Astrocyte of the hippocampus (primary cell): ENCODE data around the gene GMPS.
"Not testable (repeated sequence)": the region's sequence is repeated elsewhere in the genome, so short reads cannot be mapped to it uniquely, and the experiment has no call there.

ENCODE experiments used
- DNase-seq: peaks from one replicate; pipeline ENCODE4 v3.0.0; 2011; ENCODE audit warnings: low read depth, low spot score

GMPS gene

DNA sequence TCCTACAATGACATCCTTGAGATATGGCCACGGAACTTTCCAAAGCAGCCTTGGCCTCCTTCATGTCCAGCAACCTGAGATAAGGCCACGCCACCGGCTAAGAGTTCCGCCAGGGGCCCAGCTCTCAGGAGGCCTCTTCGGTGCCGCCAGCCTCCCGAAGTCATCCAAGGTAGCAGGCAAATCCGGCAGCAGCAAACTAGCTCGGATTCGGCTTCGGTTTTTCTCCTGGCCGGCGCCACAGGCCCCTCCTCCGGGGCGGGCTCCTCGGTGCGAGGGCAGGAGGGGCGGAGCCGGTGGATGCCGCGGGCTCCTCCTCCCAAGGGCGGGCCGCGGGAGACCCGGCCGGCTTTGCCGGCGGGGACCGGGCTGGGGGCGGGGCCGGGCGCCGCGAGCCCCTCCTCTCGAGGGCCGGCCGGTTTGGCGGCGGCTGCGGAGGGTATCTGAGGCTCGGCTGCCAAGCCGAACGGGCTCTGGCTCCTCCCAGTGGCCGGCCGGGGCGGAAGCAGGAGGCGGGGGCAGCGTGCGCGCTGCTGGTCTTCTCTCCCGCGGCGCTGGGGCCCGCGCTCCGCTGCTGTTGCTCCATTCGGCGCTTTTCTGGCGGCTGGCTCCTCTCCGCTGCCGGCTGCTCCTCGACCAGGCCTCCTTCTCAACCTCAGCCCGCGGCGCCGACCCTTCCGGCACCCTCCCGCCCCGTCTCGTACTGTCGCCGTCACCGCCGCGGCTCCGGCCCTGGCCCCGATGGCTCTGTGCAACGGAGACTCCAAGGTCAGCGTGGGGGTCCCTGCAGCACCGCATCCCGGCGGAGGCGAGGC is at the start of gene GMPS:
TSS of gene GMPS (plus strand) at position 518 of the 812 bp plus-strand sequence. CDS start at position 739, 221 bp downstream.
- peak; percentile 99 for DNase-seq

DNA sequence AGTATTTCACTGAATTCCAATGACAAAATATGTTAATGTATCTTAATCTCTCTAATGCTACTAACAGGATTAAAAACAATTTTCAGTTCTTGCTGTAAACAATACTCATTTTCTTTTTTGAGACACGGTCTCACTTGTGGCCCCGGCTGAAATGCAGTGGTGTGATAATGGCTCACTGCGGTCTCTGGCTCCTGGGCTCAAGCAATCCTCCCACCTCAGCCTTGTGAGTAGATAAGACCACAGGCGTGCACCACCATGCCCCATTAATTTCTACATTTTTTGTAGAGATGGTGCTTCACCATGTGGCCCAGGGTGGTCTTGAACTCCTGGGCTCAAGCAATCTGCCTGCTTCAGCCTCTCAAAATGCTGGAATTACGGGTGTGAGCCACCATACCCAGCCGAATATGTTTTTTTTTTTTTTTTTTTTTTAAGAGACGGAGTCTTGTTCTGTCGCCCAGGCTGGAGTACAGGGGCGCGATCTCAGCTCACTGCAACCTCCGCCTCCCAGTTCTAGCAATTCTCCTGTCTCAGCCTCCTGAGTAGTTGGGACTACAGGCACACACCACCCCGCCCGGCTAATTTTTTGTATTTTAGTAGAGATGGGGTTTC is 41.9 kb upstream of the GMPS start:
- not testable (repeated sequence) for DNase-seq

DNA sequence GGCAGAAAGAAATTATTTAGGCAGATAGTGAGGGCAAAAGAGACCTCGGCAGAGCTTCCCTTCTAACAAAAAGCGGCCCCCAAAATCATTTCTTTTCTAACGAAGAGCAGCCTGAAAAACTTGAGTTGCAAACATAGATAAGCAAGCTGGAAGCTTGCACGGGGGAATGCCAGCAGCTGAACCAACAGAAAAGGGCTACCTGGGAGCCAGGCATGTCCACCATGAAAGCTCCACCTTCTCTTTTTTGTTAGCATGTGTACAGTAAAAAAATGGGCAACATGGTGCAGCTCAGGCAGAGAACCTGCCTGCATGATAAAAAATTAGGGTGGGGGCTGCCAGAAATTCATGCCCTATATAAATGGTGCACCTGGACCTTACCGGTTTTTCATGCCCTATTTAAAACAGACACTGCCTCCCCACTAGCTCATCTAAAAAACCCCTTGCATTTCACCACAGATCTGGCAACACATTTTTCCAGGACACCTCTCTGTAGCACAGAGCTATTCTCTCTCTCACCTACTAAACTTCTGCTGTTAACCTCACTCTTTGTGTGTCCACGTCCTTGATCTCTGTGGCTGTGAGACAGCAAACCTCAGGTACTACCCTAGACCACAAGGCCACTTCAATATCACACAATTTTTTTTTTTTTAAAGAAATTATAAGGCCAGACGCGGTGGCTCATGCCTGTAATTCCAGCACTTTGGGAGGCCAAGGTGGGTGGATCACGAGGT is 34.9 kb upstream of the GMPS start:
- no peak for DNase-seq

DNA sequence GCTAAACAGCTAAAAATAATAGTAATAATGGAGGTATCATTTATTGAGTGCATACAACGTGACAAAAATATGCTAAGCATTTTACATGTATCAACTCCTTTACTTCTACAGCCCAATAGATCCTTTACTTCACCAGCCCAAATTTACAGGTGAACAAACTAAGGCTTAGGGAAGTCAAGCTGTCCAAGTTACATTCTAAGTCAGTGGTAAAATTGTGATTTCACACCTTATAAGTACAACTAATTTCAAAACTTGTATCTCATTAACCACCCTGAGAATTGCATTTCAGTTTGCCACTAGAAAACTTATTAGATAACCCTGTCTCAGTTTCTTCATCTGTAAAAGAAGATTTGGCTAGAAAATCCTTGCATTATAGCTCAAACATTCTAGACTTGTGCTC is 26.9 kb upstream of the GMPS start:
- no peak for DNase-seq

DNA sequence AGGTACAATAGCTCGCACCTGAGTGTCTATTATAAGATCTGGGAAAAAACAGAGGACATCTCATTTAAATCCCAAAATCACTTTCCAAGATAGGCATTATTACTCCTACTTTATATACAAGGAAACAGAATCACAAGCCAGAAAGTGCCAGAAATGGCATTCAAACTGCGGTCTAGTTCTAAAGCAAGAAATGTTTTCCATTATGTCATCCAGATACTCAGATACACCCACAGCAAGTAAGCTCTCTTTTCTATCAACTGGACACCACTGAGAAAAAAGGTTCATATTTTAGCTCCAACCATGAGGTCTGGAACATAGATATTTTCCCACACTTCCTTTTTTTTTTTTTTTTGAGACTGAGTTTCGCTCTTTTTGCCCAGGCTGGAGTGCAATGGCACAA is 24.3 kb upstream of the GMPS start:
- peak; percentile 13 for DNase-seq

DNA sequence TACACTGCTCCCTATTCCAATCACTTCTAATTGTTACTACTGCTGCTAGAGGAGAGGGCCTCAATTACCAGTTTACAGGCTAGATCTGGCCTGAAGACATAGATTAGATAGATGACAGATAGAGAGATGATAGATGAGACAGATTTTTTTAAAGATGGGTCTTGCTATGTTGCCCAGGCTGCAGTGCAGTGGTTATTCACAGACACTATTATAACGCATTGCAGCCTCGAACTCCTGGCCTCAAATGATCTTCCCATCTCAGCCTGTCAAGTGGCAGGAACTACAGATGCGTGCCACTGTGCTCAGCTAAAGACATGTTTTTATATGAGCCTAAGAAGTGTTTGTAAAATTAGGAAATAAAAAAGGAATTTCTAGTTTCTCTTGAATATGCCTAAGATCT is 22.5 kb upstream of the GMPS start:
- no peak for DNase-seq

DNA sequence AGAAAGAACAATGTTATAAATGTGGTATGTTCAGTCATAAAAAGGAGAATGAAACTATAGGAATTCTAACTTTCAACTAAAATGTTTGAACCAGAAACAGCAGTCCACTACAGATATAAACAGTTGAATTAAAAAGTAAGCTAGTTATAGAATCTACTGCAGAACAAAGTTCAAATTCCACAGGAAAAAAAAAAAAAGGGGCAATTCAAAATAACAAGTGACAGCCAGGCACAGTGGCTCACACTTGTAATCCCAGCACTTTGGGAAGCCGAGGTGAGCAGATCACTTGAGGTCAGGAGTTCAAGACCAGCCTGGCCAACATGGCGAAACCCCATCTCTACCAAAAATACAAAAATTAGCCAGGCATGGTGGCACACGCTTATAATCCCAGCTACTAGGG is 21.0 kb upstream of the GMPS start:
- not testable (repeated sequence) for DNase-seq

DNA sequence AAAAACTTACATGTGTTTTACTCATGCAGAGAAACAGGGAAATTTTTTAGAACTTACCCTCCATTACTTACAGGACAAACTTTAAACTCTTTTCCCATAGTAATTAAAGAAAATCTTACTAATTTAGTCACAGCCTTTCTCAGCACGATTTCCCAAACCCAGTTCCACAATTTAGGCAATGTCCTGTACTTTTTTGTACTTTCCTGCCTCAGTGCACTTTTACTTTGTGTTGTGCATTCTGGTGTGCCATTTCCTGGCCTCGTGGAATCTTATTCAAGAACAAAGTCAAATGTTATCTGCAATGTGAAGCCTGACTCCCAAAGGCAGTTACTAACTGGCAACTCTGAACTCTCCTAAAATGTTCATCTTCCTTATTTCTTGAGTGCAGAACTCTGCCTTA is 18.1 kb upstream of the GMPS start:
- peak; percentile 16 for DNase-seq

DNA sequence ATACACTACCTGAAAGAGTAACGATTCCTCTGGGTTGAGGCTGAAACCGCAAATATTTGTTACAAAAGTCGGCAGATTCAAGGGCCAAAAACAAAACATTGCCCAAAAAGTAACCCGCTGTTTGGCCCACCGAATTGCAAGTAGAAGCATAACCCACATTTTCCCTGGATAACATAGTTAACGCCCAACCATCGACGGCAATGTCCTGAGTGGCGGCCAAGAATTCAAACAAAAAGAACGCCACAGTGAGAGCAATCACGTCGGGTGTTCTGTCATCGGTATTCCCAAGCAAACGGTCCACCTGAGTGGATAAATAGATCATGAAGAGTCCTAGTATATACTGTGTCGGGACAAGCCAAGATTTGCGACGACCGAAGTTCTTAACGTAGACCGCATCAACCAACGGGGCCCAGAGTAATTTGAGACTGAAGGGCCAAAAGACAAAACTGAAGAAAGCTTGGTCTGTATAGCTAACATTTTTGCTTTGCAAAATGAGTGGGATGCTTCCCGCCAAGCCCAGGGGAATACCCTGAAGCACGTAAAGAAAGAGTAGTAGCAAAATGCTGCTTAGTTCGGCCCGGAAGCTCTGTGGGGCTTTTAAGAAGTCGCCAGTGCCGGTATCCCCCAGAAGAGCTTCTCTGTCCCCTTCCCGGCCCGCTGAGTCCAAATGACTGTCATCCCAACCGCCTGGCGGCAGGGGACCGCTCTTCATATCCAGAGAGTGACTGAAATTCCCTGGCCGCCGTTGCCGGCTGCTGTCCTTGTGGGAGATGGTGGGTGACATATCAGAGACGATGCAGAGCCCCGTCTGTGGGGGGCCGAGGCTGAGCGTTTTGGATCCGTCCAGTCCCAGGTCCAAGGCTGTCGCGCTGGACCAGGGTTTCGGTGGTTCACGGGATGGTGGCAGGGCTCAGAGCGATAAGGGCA is 17.0 kb upstream of the GMPS start:
- DNase-seq, result peak; percentile 49

DNA sequence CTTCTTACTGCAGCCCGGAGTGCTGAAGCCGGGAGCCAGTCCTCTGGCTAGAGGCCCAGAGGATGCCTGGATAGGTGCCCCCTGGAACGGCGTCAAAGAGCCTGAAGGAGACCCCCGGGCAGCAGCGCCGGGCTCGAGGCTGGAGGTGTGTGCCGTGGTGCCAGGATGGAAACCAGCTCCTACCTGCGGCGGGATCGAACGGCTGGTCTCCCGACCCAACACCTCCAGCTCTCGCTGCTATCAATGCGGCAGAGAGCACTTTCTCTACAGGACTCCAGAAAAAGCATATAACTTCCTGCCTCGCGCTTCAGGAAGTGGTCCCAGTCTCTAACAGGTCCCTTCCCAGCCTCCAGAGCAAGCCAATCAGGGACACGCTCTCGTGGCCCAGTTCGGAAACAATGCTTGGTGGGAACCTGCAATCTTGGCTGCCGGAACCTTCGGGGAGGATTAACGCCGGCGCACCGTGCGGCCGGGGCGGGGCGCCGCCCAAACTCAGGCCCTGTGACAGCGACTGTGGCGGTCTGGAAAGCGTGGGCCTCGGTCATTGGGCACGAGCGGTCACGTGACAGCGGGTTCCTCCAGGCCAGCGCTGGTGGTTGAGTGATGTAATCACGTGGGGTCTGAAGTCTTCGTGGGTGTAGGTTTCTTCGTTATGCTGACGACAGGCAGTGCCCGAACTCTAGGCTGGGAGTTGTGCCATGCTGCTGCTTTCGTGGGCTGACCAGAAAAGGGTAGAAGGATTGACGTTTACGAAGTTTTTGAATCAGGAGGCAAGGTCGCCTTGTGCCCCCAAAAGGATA is 16.1 kb upstream of the GMPS start, which contains the start of gene SLC33A1:
TSS of gene SLC33A1 (minus strand) at position 287 of the 800 bp plus-strand sequence. CDS start 430 bp downstream, outside the sequence.
- DNase-seq, result peak; percentile 100

DNA sequence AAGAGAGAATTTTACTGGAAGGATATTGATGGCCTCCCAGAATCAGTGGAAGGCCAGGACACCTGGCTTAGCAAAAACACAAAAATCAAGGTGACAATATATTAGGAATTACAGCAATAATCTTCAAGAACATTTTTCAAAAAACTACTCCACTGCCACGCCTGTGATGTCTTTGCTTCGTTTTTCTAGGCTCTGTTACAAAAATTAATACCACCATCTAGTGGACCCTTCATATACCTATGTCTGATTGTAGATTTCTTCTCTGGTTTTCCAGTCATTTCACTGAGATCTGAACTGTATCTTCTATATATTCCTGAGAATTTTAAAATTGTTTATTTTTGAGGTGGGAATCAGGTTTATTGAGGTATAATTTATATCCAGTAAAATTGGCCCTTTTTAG is 10.6 kb upstream of the GMPS start:
- DNase-seq, result peak; percentile 23

DNA sequence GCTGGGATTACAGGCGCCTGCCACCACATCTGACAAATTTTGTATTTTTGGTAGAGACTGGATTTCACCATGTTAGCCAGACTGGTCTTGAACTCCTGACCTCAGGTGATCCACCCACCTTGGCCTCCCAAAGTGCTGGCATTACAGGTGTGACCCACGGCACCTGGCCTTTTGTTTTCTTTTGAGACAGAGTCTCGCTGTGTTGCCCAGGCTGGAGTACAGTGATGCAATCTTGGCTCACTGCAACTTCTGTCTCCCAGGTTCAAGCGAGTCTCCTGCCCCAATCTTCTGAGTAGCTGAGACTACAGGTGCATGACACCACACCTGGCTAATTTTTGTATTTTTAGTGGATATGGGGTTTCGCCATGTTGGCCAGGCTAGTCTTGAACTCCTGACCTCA is 10.0 kb upstream of the GMPS start:
- DNase-seq, result not testable (repeated sequence)

DNA sequence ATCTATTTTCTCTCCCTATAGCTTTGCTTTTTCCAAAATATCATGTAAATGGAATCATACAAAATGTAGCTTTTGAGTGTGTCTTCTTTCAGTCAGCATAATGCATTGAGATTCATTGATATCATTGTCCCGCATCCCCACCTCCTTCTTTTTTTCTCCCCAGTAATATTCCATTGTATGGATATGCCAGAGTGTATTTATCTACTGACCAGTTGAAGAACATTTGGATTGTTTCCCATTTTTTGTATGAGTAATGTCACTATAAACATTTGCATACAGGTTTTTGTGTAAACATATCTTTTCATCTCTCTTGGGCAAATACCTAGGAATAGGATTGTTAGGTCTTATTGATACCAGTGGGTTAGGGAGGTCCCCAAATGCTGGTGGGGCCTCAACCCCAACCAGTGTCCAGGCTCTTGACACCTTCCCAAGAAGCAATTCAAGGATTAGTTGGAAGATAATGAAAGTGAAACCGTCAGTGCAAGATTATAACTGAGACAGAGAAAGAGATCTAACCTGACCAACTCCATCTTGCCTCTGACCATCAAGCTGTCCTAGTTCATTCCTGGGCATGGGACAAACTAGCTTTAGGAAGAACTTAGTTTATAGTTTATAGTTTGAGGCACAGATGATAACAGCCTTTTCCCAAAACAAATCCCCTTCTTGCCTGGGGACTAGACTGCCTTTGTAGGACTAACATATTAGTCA is 8.8 kb upstream of the GMPS start:
- DNase-seq, result no peak

DNA sequence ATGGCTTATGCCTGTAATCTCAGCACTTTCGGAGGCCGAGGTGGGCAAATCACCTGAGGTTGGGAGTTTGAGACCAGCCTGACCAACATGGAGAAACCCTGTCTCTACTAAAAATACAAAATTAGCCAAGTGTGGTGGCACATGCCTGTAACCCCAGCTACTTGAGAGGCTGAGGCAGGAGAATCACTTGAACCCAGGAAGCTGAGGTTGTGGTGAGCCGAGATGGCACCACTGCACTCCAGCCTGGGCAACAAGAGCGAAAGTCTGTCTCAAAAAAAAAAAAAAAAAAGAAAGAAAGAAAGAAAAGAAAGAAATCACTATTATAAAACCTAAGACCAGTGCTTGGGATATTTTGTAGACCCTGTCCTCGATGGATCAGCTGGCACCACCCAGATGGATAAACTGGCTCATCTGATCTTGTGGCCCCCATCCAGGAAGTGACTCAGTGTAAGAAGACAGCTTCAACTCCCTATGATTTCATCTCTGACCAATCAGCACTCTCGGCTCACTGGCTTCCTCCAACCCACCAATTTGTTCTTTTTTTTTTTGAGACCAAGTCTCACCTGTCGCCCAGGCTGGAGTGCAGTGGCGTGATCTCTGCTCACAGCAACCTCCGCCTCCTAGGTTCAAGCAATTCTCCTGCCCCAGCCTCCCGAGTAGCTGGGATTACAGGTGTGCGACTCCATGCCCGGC is 8.0 kb upstream of the GMPS start:
- DNase-seq, result peak; percentile 32

DNA sequence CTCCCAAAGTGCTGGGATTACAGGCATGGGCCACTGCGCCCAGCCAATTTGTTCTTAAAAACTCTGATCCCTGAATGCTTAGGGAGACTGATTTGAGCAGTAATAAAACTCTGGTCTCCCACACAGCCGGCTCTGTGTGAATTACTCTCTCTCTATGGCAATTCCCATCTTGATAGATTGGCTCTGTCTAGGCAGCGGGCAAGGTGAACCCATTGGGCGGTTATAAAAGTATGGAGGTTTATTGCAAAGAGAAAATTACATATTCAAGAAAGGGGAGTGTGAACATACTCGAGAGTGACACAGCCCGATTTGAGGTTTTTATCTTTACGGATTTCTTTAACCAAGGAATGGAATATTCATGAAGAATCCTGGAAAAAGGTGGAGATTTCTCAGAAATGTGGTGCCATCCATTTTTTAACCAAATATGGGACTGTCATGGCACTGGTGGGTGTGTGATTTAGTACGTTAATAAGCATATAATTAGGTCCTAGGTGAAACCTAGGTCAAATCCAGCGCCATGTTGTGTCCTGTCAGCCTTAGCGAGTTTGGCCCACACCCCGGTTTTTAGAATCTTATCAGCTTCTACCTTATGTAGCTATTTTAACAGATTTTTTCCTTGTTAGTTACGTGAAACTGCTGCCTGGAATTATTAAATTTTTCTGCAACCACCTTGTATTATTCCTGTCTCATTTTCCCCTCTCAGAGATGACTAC is 7.2 kb upstream of the GMPS start:
- DNase-seq, result peak; percentile 16

DNA sequence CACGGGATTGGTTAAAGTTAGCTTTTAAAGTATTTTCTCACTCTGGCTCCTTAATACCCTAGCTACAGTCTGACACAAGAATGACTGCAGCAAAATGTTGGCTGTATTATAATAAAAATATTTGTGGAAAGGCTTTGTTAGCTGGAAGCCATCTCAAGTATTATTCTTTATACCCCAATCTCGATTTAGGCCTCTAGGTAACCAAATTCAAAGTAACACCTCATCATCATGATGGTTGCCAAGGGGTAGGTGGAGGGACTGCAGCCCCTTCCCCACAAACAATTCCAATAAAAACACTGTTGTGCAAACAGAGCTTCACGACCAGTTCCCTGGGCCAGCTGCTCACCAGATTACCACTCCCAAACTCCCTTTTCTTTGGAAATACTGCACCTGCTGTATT is 759 bp upstream of the GMPS start:
- DNase-seq, result no peak

DNA sequence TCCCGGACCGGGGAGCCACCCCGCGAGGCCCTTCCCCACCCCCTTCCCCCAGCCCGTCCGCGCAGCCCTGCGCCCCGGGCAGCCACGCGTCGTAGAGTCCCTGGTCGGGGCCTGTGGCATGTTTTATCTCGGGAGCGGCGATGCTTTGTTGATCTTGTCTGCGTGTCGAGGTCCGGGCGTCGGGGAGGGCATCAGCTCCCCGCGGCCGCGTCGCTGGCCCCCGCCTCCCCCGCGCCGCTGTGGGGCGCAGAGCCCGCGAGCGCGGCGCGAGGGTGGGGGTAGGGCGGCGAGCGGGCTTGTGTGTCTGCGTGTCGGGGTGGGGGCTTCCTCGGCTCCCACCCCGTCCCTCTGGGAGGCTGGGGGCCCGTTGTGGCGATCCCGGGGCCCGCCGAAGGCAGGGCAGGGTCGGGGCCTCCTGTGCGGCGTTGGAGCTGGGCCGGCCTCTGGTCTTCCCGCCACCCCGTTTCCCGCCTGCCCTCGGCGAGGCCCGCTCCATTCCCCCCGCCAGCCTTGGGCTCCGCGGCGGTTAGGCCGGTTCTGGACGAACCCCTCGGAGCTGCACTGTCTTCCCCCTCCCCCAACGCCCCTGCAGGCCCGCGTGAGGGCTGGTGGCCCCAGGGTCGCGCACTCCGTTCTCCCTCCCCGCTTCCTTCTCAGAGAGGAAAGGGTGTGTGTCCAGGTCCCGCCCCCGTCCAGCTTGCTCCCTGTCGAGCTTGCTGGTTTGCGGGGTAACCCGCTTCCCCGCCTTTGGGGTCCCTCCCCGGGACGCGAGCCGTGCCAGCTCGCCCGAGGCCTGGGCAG is 695 bp downstream of the GMPS start:
- peak; percentile 60 for DNase-seq

DNA sequence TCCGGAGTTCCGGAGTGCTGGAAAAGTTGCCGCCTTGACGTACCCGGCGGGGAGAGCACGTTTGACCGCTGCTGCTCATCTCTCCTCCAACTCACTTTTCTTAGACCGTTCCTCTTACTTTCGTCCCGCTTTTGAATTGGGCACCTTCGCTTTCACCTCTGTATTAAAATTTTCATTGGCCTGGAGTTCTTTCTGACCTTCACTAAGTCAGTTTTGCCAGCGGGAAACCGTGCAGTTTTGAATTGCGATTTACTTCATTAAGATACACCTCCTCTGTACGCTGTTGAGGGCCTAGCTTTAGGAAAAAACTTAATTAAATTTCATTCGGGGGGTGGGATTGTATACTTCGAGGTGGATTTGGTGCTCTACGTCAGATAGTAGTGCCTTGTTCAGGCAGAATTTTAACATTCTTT is 1.3 kb downstream of the GMPS start:
- DNase-seq, result no peak
